C4-2B (cell line): ENCODE measurements around the gene CTU2.

Source experiments
- H3K27ac ChIP-seq: fragments of 450-650 bp; 2 replicates; pipeline ENCODE4 v1.5.1; 2017
- ZFX ChIP-seq: fragments of 450-650 bp; IDR thresholded peaks from 2 replicates; pipeline ENCODE4 v1.6.1; 2017
- TF ChIP-seq, protein P1 (sequence below): fragments of 450-650 bp; conservative IDR thresholded peaks from 2 replicates; pipeline ENCODE4 v1.5.1; 2017; ENCODE audit warnings: mild to moderate bottlenecking

The CTU2 gene

DNA sequence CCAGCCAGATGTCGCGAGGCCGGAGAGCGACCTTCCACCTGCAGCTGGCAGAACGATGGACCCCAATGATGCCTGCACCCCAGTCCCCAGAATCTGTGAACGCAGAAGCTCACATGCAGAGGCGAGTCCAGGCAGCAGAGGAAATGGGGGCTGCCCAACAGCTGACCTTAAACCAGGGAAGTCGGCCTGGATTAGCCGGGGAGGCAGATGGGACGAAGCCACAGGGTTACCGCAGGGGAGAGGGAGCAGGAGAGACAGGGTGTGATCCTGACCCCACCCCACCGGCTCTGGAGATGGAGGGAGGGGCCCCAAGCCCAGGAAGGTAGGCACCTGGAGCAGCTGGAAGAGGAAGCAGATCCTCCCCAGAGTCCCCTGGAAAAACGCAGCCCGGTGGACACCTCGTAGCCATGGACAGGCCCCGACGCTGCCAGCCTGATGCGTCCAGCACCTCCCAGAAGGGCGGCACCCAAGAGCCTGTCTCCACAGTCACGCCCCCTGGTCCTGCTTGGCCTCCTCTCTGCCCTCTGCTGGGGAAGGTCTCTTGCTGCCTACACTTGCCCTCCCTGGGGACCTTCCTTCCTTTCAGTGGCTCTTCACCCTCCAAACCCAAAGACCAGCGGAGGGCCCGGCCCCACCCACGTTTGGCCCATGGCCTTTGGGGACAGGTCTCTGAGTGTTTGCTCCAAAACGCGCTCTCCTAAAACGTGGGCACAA is 41.4 kb downstream of the CTU2 start:
- peak overlapping the region; percentile 65 for H3K27ac ChIP-seq
- no peak for TF ChIP-seq ZFX
- TF ChIP-seq, protein P1, sequence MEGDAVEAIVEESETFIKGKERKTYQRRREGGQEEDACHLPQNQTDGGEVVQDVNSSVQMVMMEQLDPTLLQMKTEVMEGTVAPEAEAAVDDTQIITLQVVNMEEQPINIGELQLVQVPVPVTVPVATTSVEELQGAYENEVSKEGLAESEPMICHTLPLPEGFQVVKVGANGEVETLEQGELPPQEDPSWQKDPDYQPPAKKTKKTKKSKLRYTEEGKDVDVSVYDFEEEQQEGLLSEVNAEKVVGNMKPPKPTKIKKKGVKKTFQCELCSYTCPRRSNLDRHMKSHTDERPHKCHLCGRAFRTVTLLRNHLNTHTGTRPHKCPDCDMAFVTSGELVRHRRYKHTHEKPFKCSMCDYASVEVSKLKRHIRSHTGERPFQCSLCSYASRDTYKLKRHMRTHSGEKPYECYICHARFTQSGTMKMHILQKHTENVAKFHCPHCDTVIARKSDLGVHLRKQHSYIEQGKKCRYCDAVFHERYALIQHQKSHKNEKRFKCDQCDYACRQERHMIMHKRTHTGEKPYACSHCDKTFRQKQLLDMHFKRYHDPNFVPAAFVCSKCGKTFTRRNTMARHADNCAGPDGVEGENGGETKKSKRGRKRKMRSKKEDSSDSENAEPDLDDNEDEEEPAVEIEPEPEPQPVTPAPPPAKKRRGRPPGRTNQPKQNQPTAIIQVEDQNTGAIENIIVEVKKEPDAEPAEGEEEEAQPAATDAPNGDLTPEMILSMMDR = peak; percentile 72

DNA sequence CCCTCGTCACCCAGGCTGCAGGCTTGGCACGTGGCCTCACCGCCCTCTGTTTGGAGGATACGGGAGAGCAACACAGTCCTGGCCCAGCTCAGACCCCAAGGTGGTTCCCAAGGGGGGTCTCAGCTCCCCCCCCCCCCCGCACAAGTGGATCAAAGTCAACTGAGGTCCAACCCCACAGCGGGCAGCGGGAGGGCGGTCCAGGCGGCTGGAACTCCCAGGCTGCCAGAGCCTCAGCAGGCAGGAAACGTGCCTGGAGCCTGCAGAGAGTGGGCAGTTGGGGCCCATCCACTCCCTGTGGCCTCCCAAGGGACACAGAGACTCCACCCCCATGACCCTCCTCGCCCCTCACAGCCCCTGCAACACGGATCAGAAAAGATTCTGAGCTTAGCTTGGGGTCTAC is 42.1 kb downstream of the CTU2 start:
- TF ChIP-seq, protein P1 = no peak
- TF ChIP-seq ZFX = no peak

DNA sequence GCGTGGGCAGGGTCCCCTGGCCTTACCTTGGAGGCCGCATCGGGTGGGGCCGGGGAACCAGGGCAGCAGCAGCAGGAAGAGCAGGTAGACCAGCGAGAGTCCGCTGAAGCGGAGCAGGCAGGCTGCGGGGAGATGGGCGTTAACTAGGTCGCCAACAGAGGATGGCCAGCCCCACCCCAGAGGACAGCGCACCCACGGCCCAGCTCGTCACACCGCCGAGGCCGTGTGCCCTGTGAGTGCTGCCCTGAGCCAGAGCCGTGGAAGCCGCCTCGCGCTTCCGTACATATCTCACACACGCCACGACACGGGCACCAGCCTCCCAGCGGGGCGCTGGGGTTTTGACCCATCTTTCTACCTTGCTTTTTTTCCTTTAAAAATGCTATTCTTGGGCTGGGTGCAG is 43.1 kb downstream of the CTU2 start:
- H3K27ac ChIP-seq = no peak overlapping the region
- TF ChIP-seq, protein P1 = no peak
- TF ChIP-seq ZFX = no peak

More for the DNA sequence above, 42.1 kb downstream of the CTU2 start:
- peak overlapping the region; percentile 65; the same call in 1 of the 2 replicates for H3K27ac ChIP-seq

DNA sequence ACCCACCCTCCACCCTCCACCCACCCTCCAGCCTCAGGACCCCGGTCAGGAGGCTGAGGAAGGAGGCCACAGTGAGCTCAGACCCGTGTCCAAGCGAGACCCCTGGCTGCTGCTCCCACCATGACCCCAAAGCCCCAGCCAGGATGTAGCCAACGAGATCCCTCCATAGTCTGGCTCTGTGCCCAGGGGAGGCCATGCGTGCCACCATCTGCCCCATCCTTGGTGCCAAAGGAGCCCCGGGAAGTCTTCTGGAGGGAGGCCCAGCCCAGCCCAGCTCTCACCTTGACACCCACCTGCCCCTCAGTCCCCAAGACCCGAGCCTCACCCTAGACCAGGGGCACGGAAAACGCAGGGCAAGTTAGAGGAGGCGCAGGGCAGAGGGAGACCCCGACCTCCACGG is 44.6 kb downstream of the CTU2 start:
- H3K27ac ChIP-seq = no peak overlapping the region; the same call in 1 of the 2 replicates
- TF ChIP-seq, protein P1 = no peak
- TF ChIP-seq ZFX = no peak

DNA sequence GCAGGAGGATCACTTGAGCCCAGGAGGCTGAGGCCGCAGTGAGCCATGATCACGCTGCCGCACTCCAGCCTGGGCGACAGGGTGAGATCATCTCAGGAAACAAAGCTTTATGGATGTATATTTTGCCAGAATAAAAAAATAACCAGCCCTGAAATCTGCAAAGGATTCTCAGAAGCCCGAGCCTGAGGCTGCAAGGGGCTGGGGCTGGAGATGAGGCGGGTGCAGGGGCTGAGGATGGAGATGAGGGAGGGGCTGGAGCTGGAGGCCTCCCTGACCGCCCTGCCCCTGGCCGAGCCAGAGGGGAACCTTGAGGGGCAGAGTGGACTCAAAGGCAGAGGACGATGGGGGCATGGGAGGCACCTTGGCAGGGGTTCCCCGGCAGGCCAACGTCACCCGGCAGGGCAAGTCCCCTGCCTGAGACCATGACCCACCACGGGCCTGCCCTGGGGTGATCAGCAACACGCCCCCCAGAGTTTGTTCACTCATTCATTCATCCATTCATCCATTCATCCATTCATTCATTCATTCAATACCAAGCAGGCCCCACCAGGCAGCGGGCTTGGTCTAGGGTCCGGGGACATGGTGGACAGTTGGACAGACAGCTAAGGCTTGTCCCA is 46.2 kb downstream of the CTU2 start:
- H3K27ac ChIP-seq = peak overlapping the region; percentile 5; the same call in 1 of the 2 replicates
- TF ChIP-seq ZFX = no peak
- TF ChIP-seq, protein P1 = no peak

DNA sequence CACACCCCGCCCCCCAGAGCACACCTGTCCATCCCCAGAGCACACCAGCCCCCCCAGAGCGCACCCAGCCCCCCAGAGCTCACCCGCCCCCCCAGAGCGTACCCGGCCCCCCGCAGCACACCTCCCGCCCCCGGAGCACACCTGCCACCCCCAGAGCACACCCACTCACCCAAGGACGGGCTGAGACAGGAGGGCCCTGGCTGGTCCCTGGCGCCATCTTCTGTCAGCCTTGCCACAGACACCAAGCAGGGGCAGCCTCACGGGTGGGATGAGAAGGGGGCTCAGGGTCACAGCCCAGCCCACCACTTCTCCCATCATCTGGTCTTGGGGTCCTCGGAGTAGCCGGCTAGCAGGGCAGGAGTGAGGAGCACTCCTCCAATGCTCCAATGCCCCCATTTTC is 46.9 kb downstream of the CTU2 start:
- H3K27ac ChIP-seq = peak overlapping the region; percentile 98

DNA sequence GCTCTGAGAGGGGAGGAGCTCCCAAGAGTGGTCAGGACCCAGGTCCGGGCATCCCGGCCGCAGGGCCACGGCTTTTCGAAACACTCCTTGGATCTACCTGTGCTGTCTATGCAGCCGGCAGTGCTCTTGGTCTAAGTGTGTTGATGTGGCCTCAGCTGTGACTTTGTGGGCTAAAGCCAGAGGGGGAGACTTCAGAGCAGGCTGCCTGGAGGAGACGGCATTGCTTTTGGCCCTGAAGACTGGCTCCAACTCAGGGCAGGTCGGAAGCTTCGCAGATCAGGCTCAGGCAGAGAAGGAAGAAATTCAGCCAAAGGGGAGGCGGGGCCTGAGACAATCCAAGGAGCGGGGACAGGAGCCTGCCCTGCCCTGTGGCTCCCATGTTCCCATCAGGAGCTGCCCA is 47.3 kb downstream of the CTU2 start:
- H3K27ac ChIP-seq = peak overlapping the region; percentile 98
- TF ChIP-seq, protein P1 = no peak
- no peak for TF ChIP-seq ZFX

More for the DNA sequence above, 46.9 kb downstream of the CTU2 start:
- TF ChIP-seq ZFX = no peak
- TF ChIP-seq, protein P1 = no peak
